GM21529 (cell line): Measurements from ENCODE around the gene GNB5.
"Not testable (repeated sequence)": the region's sequence is repeated elsewhere in the genome, so short reads cannot be mapped to it uniquely, and the experiment has no call there.

Experiments used
- ATAC-seq: cut with Tn5 transposase; IDR thresholded peaks from one replicate; pipeline ENCODE4 v1.9.1; 2021; ENCODE audit not compliant: unreplicated experiment

GNB5 gene

GRCh38 chr15:52191207-52191606, at the start of gene GNB5:
GNB5 (minus strand) TSS chr15:52191392; CDS start chr15:52184676, 6,716 bp downstream.
- ATAC-seq: no peak

DNA sequence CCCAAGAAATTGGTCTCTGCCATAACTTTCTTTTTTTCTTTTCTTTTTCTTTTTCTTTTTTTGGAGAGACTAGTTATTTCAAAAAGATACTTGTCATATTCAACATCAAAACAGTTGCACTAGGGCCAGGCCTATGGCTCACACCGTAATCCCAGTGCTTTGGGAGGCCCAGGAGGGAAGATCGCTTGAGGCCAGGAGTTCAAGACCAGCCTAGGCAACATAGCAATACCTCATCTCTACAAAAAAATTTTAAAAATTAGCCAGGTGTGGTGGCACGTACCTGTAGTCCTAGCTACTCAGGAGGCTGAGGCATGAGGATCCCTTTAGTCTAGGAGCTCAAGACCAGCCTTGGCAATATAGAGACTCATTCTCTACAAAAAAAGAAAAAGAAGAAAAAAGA, 49.0 kb upstream of the GNB5 start:
- no peak for ATAC-seq

DNA sequence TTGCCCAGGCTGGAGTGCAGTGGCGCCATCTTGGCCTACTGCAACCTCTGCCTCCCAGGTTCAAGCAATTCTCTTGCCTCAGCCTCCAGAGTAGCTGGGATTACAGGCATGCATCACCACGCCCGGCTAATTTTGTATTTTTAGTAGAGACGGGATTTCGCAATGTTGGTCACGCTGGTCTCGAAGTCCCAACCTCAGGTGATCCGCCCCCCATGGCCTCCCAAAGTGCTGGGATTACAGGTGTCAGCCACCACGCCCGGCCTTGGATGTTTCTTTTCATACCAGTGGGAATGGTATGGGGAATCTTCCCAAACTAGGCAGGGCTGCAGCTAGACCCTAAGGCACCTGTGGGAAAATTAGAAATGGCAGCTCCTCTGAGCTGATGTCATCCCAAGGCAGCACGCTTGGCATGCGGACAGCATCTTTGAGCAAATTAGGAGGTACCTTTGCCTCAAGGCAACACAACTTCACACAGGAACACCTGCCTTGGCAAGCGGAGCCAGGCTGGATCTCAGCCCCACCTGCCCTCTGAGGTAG, 47.9 kb upstream of the GNB5 start:
- not testable (repeated sequence) for ATAC-seq

- no peak for ATAC-seq
Observed at GRCh38 chr15:52238149-52238548, 47.0 kb upstream of the GNB5 start.

DNA sequence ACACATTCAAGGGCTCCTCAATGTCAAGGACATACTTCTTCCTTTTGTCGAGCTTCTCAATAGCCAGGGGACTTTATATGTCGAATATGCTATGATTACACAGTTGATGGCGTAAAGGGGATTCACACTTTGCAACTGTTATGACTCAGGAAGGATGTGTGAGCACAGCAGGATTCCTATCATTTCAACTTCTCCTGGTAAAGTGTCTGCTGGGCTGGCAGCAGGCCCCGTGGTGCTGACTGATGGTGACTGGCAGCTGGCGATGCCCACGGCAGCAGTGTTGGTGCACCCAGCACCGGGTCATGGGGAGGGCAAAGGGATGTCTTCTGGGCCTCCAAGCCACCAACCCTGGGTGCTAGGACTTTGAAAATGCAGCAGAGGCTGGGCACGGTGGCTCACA, 44.8 kb upstream of the GNB5 start:
- no peak for ATAC-seq

DNA sequence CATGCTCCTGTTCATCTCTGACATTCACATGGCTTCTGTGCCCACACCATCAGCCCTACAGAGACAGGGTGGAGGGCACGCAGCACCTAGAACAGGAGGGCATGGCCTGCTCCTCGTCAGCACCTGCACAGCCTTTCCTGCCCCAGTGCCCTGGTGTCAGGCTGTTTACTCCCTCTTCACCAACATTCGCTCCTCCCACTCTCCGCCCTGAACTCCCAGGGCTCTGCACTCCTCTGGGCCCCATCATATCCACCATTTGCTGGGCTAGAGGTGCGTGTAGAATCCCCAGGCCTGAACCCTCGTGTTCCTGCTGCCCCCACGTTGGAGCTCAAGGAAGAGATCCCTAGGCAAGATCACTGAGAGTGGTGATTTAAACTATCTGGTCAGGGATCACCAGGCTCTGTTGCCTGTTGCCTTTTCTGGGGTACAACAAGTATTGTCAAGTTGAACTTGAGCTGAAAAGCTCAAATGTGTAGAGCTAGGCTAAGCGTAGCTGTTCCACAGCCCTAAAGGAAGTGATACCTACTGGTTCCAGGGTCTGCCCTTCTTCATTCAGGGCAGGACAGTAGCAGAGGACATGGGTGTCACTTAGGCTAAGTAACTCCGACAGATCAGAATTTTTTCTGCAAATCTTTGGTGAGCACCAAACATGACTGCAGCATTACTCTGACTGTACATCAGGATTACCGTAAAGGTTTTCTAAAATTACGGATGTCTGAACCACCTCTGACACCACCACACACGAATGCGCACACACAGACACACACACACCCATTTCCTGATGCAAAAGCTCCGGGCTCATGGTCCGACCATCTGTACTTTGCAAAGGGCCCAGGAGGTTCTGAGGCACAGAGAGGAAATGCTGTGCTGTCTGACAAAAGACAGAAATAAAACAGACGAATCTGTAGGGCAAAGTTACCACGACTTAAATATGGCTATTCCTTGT, 43.7 kb upstream of the GNB5 start:
- peak; percentile 46 for ATAC-seq

DNA sequence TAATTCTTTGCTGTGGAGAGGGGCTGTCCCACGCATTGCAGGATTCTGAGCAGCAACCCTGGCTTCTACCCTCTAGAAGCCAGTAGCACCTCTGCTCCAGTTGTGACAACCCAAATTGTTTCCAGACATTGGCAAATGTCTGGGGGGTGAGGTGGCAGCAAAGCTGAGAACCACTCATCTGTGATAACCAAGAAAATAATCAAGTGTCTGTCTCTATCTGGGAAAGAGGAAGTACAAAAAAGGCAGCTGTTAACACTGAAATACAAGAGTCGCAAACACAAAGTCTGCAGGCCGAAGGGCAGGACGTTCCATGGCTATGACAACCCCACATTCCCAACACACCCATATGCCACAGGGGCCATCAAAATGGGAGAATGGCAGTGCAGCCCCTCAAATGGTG, 42.2 kb upstream of the GNB5 start:
- ATAC-seq: peak; percentile 37

GRCh38 chr15:52232327-52232726, 41.1 kb upstream of the GNB5 start:
- peak; percentile 60 for ATAC-seq

GRCh38 chr15:52230073-52230472, 38.9 kb upstream of the GNB5 start:
- ATAC-seq: no peak

- ATAC-seq: no peak
Observed at GRCh38 chr15:52228921-52229320, 37.7 kb upstream of the GNB5 start.

DNA sequence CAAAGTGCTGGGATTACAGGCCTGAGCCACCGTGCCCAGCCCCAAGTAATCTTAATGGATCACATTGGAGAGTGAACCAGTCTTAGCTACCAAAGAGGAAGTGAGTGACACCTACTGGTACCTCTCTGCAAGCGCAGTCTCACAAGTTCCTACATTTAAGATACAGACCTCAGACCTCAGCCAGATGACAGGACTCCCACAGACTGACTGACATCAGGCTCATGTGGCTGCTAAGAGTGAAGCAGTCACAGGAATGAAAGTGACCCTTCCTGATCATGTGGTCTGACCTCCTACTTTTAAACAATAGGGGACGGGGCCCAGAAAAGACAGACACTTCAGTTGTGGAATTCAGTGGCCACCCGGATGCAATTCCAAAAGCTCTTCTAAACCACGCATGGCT, 36.3 kb upstream of the GNB5 start:
- ATAC-seq: peak; percentile 72

DNA sequence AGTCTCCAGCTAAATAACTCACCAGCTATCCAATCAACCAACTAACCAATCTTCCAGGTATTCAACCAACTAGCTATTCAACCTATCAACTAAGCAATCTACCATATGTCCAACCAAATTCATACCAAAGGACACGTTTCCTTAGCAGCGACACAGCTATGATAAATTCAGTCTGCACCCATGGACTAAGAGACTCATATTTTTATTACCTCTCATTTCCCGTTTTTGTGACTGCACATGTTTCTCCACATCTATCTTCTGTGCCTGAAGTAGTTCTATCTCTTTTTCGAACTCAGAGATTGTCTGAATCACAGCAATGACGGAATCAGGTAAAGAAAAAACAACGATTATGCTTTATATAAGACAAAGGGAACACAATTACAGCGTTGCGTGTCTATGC, 34.0 kb upstream of the GNB5 start:
- no peak for ATAC-seq

DNA sequence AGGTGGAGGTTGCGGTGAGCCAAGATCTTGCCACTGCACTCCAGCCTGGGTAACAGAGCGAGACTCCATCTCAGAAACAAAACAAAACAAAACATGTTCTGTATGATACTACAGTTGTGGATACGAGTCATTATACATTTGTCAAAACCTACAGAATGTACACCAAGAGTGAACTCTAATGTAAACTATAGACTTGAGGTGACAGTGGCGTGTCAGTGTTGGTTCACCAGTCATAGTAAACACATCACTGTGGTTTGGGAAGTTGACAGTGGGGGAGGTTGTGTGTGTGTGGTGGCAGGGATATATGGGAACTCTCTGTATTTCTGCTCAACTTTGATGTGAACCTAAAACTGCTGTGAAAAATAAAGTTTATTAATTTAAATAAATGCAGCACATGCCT, 33.0 kb upstream of the GNB5 start:
- peak; percentile 34 for ATAC-seq

DNA sequence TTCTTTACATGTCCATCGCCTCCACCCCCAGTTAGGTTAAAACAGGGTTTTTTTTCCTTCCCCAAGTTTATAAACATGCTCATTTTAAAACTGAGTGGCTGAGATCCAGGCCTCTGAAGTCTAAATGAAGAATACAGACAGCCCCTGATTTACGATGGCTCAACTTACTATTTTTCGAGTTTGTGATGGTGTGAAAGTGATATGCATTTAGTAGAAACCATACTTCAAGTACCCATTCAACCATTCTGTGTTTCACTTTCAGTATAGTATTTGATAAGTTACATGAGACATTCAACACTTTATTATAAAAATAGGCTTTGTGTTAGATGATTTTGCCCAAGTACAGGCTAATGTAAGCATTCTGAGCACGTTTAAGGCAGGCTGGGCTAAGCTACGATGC, 30.5 kb upstream of the GNB5 start:
- ATAC-seq: peak; percentile 57

DNA sequence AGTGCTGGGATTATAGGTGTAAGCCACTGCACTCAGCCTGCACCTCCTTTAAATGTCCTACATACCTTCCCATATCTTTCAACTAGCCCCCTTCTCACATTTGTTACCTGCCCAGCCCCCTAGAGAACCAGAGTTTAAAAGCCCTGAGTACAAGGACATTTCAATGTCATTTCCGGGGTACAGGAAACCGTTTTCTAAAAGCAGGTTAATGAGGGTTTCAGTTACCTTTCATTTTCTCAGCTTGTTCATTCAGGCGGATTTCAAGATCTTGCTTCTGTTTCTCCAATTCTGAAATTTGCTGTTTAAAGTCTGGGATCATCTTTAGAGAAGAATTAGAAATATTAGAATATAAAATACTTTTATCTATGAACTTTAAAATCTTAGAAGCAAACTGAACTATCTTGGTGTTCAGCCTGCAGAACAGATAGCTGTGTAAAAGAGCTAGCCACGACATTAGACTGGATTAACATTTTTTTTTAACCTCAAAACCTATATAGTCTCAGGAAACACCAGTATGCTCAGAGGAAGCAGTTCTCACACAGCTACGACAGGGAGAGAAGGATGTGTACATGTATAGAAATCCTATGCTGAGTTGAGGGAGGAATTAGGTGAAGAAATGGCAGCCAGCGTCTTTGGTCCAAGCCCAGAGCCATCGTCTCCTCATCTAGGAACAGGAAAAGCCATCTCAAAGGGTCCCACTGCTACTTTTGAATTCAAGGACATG, 29.9 kb upstream of the GNB5 start:
- ATAC-seq: no peak

DNA sequence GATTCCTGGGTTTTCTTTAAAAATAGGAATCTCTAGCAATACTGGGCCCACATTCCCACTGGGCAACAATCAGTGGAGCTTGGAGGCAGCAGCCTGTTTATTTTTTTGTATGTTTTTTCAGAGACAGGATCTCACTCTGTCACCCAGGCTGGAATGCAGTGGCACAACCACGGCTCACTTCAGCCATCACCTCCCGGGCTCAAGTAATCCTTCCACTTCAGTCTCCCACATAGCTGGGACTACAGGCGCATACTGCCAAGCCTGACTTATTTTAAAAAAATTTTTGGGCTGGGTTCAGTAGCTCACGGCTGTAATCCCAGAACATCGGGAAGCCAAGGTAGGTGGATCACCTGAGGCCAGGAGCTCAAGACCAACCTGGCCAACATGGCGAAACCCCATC, 29.1 kb upstream of the GNB5 start:
- ATAC-seq: no peak

- ATAC-seq: no peak
Observed at GRCh38 chr15:52218816-52219215, 27.6 kb upstream of the GNB5 start.

DNA sequence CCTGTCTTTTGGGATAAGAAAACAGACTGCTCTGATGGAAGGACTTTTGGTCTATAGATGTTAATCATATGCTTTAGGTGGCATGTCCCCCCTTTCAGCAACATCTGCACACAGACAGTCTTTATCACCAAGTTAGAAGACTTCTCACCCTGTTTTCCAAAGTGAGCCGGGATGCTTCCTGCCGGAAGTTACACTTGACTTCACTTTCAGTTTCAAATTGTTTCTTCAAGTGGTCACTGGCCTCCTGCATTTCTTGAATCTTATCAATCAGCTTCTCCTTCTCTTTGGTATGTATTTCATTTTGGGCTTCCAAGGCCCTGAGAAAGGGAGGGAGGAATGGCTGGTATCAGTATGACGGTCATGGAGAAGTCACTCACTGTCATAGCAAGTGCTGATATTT, 27.2 kb upstream of the GNB5 start:
- no peak for ATAC-seq

DNA sequence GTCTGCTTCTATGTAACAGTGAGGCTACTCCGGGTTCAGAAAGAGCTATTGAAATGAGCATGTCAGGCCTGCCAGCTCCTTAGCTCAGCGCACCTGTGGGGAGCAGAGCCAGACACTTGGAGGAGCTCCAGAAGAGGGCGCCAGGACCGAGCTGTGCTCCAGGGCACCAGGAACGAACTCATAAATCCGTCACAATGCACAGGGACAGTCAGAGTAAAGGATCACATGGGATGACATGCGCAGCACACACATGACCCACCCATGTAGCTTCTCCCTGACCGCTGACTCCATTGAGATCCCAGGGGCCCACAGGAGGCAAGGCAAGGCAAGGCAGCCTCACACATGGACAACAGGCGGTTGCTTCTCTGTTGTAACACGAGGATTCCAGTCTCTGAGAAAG, 26.0 kb upstream of the GNB5 start:
- no peak for ATAC-seq

DNA sequence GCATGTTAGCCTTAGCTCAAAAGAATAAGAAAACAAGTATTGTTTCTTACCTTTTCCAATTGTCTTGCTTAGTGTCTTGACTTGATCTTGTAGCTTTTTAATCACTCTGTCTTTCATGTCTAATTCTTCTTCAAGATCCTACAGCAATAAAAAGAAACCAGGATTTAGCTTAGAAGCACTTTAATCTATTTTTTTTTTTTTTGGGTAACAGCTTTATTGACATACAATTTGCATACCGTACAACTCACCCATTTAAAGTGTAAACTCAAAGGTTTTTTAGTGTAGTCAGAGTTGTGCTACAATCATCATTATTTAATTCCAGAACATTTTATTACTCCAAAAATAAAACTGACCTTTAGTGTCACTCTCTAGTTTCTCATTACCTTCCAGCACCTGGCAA, 23.4 kb upstream of the GNB5 start:
- no peak for ATAC-seq

GRCh38 chr15:52213206-52213605, 22.0 kb upstream of the GNB5 start:
- no peak for ATAC-seq
